H9 (cell line): ENCODE measurements around the gene MITF. TPM values are rescaled to one million over a fixed set of nuclear protein-coding genes. Genes with fewer than 3 reads are reported as not detected.

Experiments used
- DNase-seq: peaks from one replicate; pipeline ENCODE4 v3.0.0-alpha.2; 2017
- H2AFZ ChIP-seq: one replicate; pipeline ENCODE4 v1.6.1; 2013; ENCODE audit warnings: mild to moderate bottlenecking, low read length, control low read depth, moderate library complexity
- H2AK5ac ChIP-seq: 2 replicates; pipeline ENCODE4 v1.6.1; 2013; ENCODE audit warnings: low read length, control low read depth, mixed read lengths; ENCODE audit not compliant: insufficient read length
- H2BK120ac ChIP-seq: one replicate; pipeline ENCODE4 v1.6.1; 2013; ENCODE audit warnings: low read depth, mild to moderate bottlenecking, low read length, control low read depth, inconsistent platforms; ENCODE audit not compliant: poor library complexity, severe bottlenecking
- H2BK12ac ChIP-seq: 2 replicates; pipeline ENCODE4 v1.6.1; 2013; ENCODE audit warnings: low read length, control low read depth, mixed read lengths, low read depth; ENCODE audit not compliant: insufficient read length
- H2BK15ac ChIP-seq: 2 replicates; pipeline ENCODE4 v1.6.1; 2013; ENCODE audit warnings: low read depth, low read length, control low read depth
- H2BK20ac ChIP-seq: one replicate; pipeline ENCODE4 v1.6.1; 2013; ENCODE audit warnings: low read depth, mild to moderate bottlenecking, low read length, control low read depth, inconsistent platforms; ENCODE audit not compliant: poor library complexity, severe bottlenecking
- H2BK5ac ChIP-seq: 2 replicates; pipeline ENCODE4 v1.6.1; 2013; ENCODE audit warnings: low read length, control low read depth, mixed read lengths; ENCODE audit not compliant: insufficient read length
- H3K14ac ChIP-seq: 2 replicates; pipeline ENCODE4 v1.6.1; 2013; ENCODE audit warnings: low read length, control low read depth; ENCODE audit not compliant: insufficient read depth
- H3K18ac ChIP-seq: 2 replicates; pipeline ENCODE4 v1.6.1; 2013; ENCODE audit warnings: low read depth, mild to moderate bottlenecking, mixed read lengths, low read length, control low read depth; ENCODE audit not compliant: insufficient read length
- H3K23ac ChIP-seq: 2 replicates; pipeline ENCODE4 v1.6.1; 2013; ENCODE audit warnings: low read length, control low read depth, mixed read lengths, low read depth; ENCODE audit not compliant: insufficient read length
- H3K23me2 ChIP-seq: 2 replicates; pipeline ENCODE4 v1.6.1; 2013; ENCODE audit warnings: low read depth, mild to moderate bottlenecking, mixed read lengths, low read length, control low read depth; ENCODE audit not compliant: insufficient read length, poor library complexity, severe bottlenecking
- H3K27ac ChIP-seq: 2 replicates; pipeline ENCODE4 v1.5.1; 2013; ENCODE audit warnings: low read length, control low read depth, mixed read lengths, low read depth; ENCODE audit not compliant: insufficient read length
- H3K27me3 ChIP-seq: 2 replicates; pipeline ENCODE4 v1.6.1; 2013; ENCODE audit warnings: low read length, control low read depth, inconsistent platforms; ENCODE audit not compliant: insufficient read depth
- H3K4ac ChIP-seq: 2 replicates; pipeline ENCODE4 v1.6.1; 2013; ENCODE audit warnings: low read depth, mild to moderate bottlenecking, control low read depth, inconsistent platforms, low read length, moderate library complexity
- H3K4me1 ChIP-seq: 2 replicates; pipeline ENCODE4 v1.6.1; 2013; ENCODE audit warnings: low read length, control low read depth, inconsistent platforms; ENCODE audit not compliant: insufficient read depth
- H3K4me2 ChIP-seq: 2 replicates; pipeline ENCODE4 v1.6.1; 2013; ENCODE audit warnings: low read length, control low read depth, mixed read lengths; ENCODE audit not compliant: insufficient read length, insufficient read depth
- H3K56ac ChIP-seq: 2 replicates; pipeline ENCODE4 v1.6.1; 2013; ENCODE audit warnings: low read depth, mild to moderate bottlenecking, mixed read lengths, low read length, control low read depth; ENCODE audit not compliant: insufficient read length
- H3K79me1 ChIP-seq: 2 replicates; pipeline ENCODE4 v1.6.1; 2013; ENCODE audit warnings: low read depth, mild to moderate bottlenecking, moderate library complexity, low read length, control low read depth, inconsistent platforms; ENCODE audit not compliant: insufficient read depth, poor library complexity, severe bottlenecking
- H3K79me2 ChIP-seq: 2 replicates; pipeline ENCODE4 v1.6.1; 2013; ENCODE audit warnings: low read length, control low read depth, inconsistent platforms; ENCODE audit not compliant: insufficient read depth
- H3K9ac ChIP-seq: 2 replicates; pipeline ENCODE4 v1.6.1; 2013; ENCODE audit warnings: low read length, control low read depth, mixed read lengths; ENCODE audit not compliant: insufficient read length; ENCODE audit errors: extremely low read depth
- H3K9me3 ChIP-seq: one replicate; pipeline ENCODE4 v1.6.1; 2013; ENCODE audit warnings: low read depth, low read length, inconsistent platforms; ENCODE audit not compliant: control insufficient read depth
- H3T11ph ChIP-seq: one replicate; pipeline ENCODE4 v1.6.1; 2013; ENCODE audit warnings: mild to moderate bottlenecking, low read length, control low read depth, inconsistent platforms
- H4K20me1 ChIP-seq: one replicate; pipeline ENCODE4 v1.6.1; 2013; ENCODE audit not compliant: control insufficient read depth, insufficient read length, insufficient read depth
- H4K5ac ChIP-seq: 2 replicates; pipeline ENCODE4 v1.6.1; 2013; ENCODE audit warnings: low read depth, mild to moderate bottlenecking, mixed read lengths, low read length, control low read depth; ENCODE audit not compliant: insufficient read length
- H4K8ac ChIP-seq: replicated peaks from 2 replicates; pipeline ENCODE4 v1.6.1; 2013; ENCODE audit warnings: low read length, control low read depth, mixed read lengths, low read depth; ENCODE audit not compliant: insufficient read length
- H4K91ac ChIP-seq: 2 replicates; pipeline ENCODE4 v1.6.1; 2013; ENCODE audit warnings: low read depth, mild to moderate bottlenecking, moderate library complexity, mixed read lengths, low read length, control low read depth; ENCODE audit not compliant: insufficient read length
- H3K27ac Mint-ChIP-seq, 3 experiments: 2 replicates in 2 of 3; 3 replicates in 1 of 3; pipeline ENCODE4 v1.8.0; 2020 to 2021; ENCODE audit warnings: mixed read lengths in 3 of 3, mild to moderate bottlenecking in 1 of 3, moderate library complexity in 1 of 3
- H3K27me3 Mint-ChIP-seq: 2 replicates; pipeline ENCODE4 v1.8.0; 2021; ENCODE audit warnings: low read depth, mild to moderate bottlenecking, moderate library complexity, mixed read lengths
- H3K36me3 Mint-ChIP-seq, 3 experiments: 2 replicates in 2 of 3; 3 replicates in 1 of 3; pipeline ENCODE4 v1.8.0; 2020 to 2021; ENCODE audit warnings: low read depth in 3 of 3, mixed read lengths in 3 of 3; ENCODE audit not compliant: insufficient read depth in 1 of 3
- H3K4me1 Mint-ChIP-seq, 2 experiments: 2 replicates each; pipeline ENCODE4 v1.8.0; 2020; ENCODE audit warnings: mixed read lengths in 2 of 2
- H3K4me3 Mint-ChIP-seq, 2 experiments: 2 replicates in 1 of 2; 3 replicates in 1 of 2; pipeline ENCODE4 v1.8.0; 2020 to 2021; ENCODE audit warnings: mild to moderate bottlenecking in 2 of 2, mixed read lengths in 2 of 2, moderate library complexity in 1 of 2
- H3K9me3 Mint-ChIP-seq, 2 experiments: 2 replicates in 1 of 2; 3 replicates in 1 of 2; pipeline ENCODE4 v1.8.0; 2020; ENCODE audit warnings: mild to moderate bottlenecking in 2 of 2, mixed read lengths in 2 of 2, moderate library complexity in 1 of 2
- CTCF ChIP-seq: fragments of 200-600 bp; sonication (generic); conservative IDR thresholded peaks from 3 replicates; pipeline ENCODE4 v1.8.0; 2021; ENCODE audit warnings: antibody characterized with exemption, mild to moderate bottlenecking
- WGBS: extraction: QIAGEN DNeasy Blood & Tissue Kit; methylation state at CpG from one replicate; pipeline ENCODE4 v1.1.7; 2013; ENCODE audit warnings: missing lambda C conversion rate, low lambda C conversion rate, mixed read lengths; ENCODE audit not compliant: insufficient read length; ENCODE audit errors: extremely low coverage; 5-methylcytosine and 5-hydroxymethylcytosine counted together
- total RNA-seq: library from RNA; stranded (reverse); gene quantifications from 2 replicates; pipeline ENCODE4 v1.2.1, GENCODE V29; 2021

The MITF gene
- total RNA-seq, 1 experiment from 2014 or later: 0.81 TPM

GRCh38 chr3:69985266-69985665 lies 246.0 kb downstream of the MITF start:
- H4K91ac ChIP-seq: no peak overlapping the region
- no peak overlapping the region for H2BK5ac ChIP-seq
- H3K27me3 Mint-ChIP-seq: peaks cover 31% of the 10 kb centered on the region
- H3K4me1 Mint-ChIP-seq: peaks cover 10 to 15% of the 10 kb centered on the region in 2 experiments
- H2BK120ac ChIP-seq: no peak overlapping the region
- H3K27me3 ChIP-seq: no peaks in the 10 kb centered on the region; the same call in 1 of the 2 replicates
- no peaks in the 10 kb centered on the region for H3K36me3 Mint-ChIP-seq
- no peak overlapping the region for H3K4me2 ChIP-seq
- H3K27ac Mint-ChIP-seq: no peak overlapping the region
- H2BK12ac ChIP-seq: no peak overlapping the region
- no peak overlapping the region for H4K8ac ChIP-seq
- no peak overlapping the region for H2AK5ac ChIP-seq
- no peak for DNase-seq
- no CpG with 5 or more reads among the region's 4 CpGs for WGBS
- H3K4ac ChIP-seq: no peak overlapping the region
- no peak overlapping the region for H3K27ac ChIP-seq
- H3T11ph ChIP-seq: no peak overlapping the region
- H2AFZ ChIP-seq: no peak overlapping the region
- no peak overlapping the region for H3K56ac ChIP-seq
- no peak overlapping the region for H2BK20ac ChIP-seq
- peaks cover 0 to 1% of the 10 kb centered on the region in 2 experiments; a peak in 2 of 5 replicates for H3K9me3 Mint-ChIP-seq
- H3K9me3 ChIP-seq: no peaks in the 10 kb centered on the region
- no peaks in the 10 kb centered on the region; the same call in 1 of the 2 replicates for H3K4me1 ChIP-seq
- no peaks in the 10 kb centered on the region for H3K79me2 ChIP-seq
- no peak overlapping the region for H3K14ac ChIP-seq
- H3K4me3 Mint-ChIP-seq: no peak overlapping the region; a peak in 1 of 5 replicates
- H3K79me1 ChIP-seq: no peaks in the 10 kb centered on the region
- no peak for TF ChIP-seq CTCF
- H3K9ac ChIP-seq: no peak overlapping the region
- no peak overlapping the region for H3K23ac ChIP-seq
- no peaks in the 10 kb centered on the region for H4K20me1 ChIP-seq
- no peak overlapping the region for H3K18ac ChIP-seq
- no peaks in the 10 kb centered on the region for H3K23me2 ChIP-seq
- no peak overlapping the region for H4K5ac ChIP-seq
- no peak overlapping the region for H2BK15ac ChIP-seq
